Mucosa of rectum (tissue), 2 donors: ENCODE measurements around the gene IMPG1.

Experiments used
- H3K27ac ChIP-seq, 2 donors: one replicate each; pipeline ENCODE4 v1.7.0; 2013; ENCODE audit warnings: inconsistent platforms in 2 of 2, low read depth in 2 of 2, low read length in 2 of 2
- H3K27me3 ChIP-seq, 2 donors: one replicate each; pipeline ENCODE4 v1.7.0; 2013; ENCODE audit warnings: low read length in 2 of 2; ENCODE audit not compliant: control insufficient read depth in 2 of 2, insufficient read depth in 2 of 2
- H3K36me3 ChIP-seq, 2 donors: one replicate each; pipeline ENCODE4 v1.7.0; 2013; ENCODE audit warnings: low read length in 2 of 2; ENCODE audit not compliant: control insufficient read depth in 2 of 2, insufficient read depth in 2 of 2
- H3K4me1 ChIP-seq, 2 donors: one replicate each; pipeline ENCODE4 v1.7.0; 2013; ENCODE audit warnings: low read length in 2 of 2, mild to moderate bottlenecking in 1 of 2; ENCODE audit not compliant: control insufficient read depth in 2 of 2, insufficient read depth in 2 of 2
- H3K4me3 ChIP-seq, 2 donors: one replicate each; pipeline ENCODE4 v1.7.0; 2013; ENCODE audit warnings: low read length in 2 of 2
- H3K9ac ChIP-seq, 2 donors: one replicate each; pipeline ENCODE4 v1.7.0; 2013; ENCODE audit warnings: low read length in 2 of 2, low read depth in 1 of 2, mild to moderate bottlenecking in 1 of 2
- H3K9me3 ChIP-seq, 2 donors: one replicate each; pipeline ENCODE4 v1.7.0; 2013; ENCODE audit warnings: low read length in 2 of 2; ENCODE audit not compliant: control insufficient read depth in 2 of 2
- donor health status: healthy.
- donor health status: Normal muscosa, but diverticular disease.

The IMPG1 gene

GRCh38 chr6:75963569-75963968, 108.9 kb downstream of the IMPG1 start:
- Histone ChIP-seq H3K27ac (no peak overlapping the region), H3K36me3 (no peaks in the 10 kb centered on the region), H3K27me3 (no peaks in the 10 kb centered on the region), H3K9ac (no peak overlapping the region), H3K9me3 (no peaks in the 10 kb centered on the region), H3K4me1 (no peaks in the 10 kb centered on the region), H3K4me3 (no peak overlapping the region)

- Histone ChIP-seq H3K27me3 (no peaks in the 10 kb centered on the region), H3K9me3 (no peaks in the 10 kb centered on the region), H3K4me1 (no peaks in the 10 kb centered on the region), H3K9ac (no peak overlapping the region), H3K27ac (no peak overlapping the region), H3K4me3 (no peak overlapping the region), H3K36me3 (no peaks in the 10 kb centered on the region)
Measured at GRCh38 chr6:75952128-75952527, 120.3 kb downstream of the IMPG1 start.

- H3K27me3 ChIP-seq, result peaks cover 2 to 4% of the 10 kb centered on the region in 2 donors
- H3K4me1 ChIP-seq, result no peaks in the 10 kb centered on the region
Measured at GRCh38 chr6:75947935-75948334, 124.5 kb downstream of the IMPG1 start.

DNA sequence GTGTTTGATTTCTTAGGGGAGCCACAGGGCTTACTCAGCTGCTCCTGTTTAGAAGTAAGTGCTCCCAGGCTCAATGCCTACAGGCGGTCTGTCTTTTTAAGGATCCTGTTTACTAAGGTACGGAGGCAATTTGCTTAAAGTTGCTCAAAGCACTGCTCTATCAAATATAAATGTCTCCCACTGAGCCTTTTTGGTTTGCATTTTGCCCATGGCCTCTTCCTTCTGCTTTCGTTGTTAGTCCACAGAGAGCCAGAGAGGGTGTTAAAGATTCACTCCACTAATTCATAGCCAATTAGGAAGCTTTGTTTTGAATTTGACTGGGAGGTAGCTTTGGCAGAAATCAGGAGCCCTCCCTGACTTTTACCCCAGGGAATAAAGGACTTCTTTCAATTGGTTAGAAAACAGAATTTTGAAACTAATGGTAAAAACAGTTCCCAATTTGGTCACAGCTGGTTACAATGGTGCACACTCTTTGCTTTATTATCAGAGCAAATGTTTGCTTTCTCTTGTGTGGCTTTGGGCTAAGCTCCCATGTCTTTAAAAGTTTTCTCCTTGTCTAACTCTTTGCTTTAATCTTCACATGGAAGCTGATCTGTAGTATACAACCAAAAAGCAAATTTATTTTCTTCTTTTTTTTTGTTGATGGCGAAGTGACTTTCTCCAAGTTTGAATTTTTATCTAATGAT, 126.2 kb downstream of the IMPG1 start:
- Histone ChIP-seq H3K27ac (no peak overlapping the region), H3K9ac (no peak overlapping the region), H3K27me3 (peaks cover 2 to 4% of the 10 kb centered on the region in 2 donors), H3K4me3 (no peak overlapping the region), H3K9me3 (no peaks in the 10 kb centered on the region), H3K36me3 (no peaks in the 10 kb centered on the region), H3K4me1 (no peaks in the 10 kb centered on the region)

More at GRCh38 chr6:75947935-75948334, 124.5 kb downstream of the IMPG1 start:
- Histone ChIP-seq H3K4me3 (no peak overlapping the region), H3K9ac (no peak overlapping the region), H3K9me3 (no peaks in the 10 kb centered on the region), H3K27ac (no peak overlapping the region), H3K36me3 (no peaks in the 10 kb centered on the region)

- no peak overlapping the region for H3K9ac ChIP-seq
- H3K36me3 ChIP-seq, result no peaks in the 10 kb centered on the region
- H3K4me3 ChIP-seq, result no peak overlapping the region
- peaks cover 2 to 4% of the 10 kb centered on the region in 2 donors for H3K27me3 ChIP-seq
- H3K27ac ChIP-seq, result no peak overlapping the region
- H3K9me3 ChIP-seq, result no peaks in the 10 kb centered on the region
- no peaks in the 10 kb centered on the region for H3K4me1 ChIP-seq
Measured at GRCh38 chr6:75943381-75943780, 129.1 kb downstream of the IMPG1 start.

DNA sequence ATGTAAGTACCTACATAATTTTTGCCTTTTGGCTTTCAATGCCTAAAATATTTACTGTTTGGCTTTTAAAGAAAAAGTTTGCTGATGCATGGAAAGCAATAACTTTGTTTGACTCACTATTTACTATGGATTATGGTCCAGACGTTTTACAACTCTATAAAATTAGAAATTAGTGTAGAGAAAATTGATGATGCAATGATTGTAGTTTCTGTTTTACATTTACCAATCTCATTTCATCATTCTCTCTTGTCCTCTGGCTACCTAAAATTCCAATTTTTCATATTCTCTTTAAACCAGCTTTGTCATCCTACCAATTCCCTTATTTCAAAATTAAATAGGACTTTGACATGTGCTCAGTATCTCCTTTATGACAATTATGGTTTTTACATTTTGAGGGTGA, 131.0 kb downstream of the IMPG1 start:
- H3K36me3 ChIP-seq, result no peaks in the 10 kb centered on the region
- no peak overlapping the region for H3K4me3 ChIP-seq
- no peak overlapping the region for H3K9ac ChIP-seq
- H3K27ac ChIP-seq, result no peak overlapping the region
- H3K4me1 ChIP-seq, result no peaks in the 10 kb centered on the region
- H3K9me3 ChIP-seq, result no peaks in the 10 kb centered on the region
- peaks cover 2 to 4% of the 10 kb centered on the region in 2 donors for H3K27me3 ChIP-seq

DNA sequence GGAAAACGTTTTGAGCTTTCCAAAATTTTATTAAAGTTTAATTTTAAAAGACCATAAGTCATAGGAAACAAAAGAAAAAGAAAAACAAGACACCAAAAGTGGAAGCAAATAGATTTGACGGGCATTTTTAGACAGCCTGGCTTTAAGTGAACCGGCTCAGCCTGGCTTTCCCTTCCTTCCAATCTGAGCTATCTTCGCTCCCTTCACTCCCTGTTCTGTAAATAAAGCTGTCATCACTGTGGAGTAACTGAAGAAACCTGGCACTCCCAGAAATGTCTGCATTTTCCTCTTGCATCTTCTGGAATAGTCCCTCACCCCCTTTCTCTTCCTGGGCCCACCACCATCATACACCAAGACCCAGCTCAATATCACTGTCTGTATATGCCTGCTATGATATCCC, 131.9 kb downstream of the IMPG1 start:
- no peaks in the 10 kb centered on the region for H3K36me3 ChIP-seq

DNA sequence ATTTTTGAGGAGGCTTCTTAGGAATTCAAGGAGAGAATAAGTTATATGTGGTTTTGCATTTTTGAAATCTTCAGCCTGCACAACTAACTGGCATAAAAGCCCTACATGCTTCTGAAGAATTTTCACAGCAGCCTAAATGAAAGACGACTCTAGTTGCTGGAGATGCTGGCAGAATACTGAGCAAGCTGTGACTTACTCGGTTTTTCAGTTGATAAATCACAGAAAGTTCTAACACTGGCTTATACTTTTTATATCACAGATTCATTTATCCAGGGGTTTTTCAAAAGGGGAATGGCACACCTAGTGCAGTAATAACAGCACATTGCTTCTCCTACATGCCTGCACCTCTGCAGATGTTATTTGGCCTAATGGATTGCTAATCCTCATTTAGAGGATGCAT, 134.6 kb downstream of the IMPG1 start:
- Histone ChIP-seq H3K27me3 (no peaks in the 10 kb centered on the region), H3K36me3 (no peaks in the 10 kb centered on the region), H3K4me3 (no peak overlapping the region), H3K9me3 (no peaks in the 10 kb centered on the region), H3K9ac (no peak overlapping the region), H3K4me1 (peaks cover 3 to 4% of the 10 kb centered on the region in 2 donors), H3K27ac (no peak overlapping the region)

More for the DNA sequence above, 131.9 kb downstream of the IMPG1 start:
- no peak overlapping the region for H3K4me3 ChIP-seq
- H3K9ac ChIP-seq, result no peak overlapping the region
- H3K27me3 ChIP-seq, result peaks cover 0 to 4% of the 10 kb centered on the region in 2 donors
- no peak overlapping the region for H3K27ac ChIP-seq
- no peaks in the 10 kb centered on the region for H3K4me1 ChIP-seq
- H3K9me3 ChIP-seq, result no peaks in the 10 kb centered on the region

DNA sequence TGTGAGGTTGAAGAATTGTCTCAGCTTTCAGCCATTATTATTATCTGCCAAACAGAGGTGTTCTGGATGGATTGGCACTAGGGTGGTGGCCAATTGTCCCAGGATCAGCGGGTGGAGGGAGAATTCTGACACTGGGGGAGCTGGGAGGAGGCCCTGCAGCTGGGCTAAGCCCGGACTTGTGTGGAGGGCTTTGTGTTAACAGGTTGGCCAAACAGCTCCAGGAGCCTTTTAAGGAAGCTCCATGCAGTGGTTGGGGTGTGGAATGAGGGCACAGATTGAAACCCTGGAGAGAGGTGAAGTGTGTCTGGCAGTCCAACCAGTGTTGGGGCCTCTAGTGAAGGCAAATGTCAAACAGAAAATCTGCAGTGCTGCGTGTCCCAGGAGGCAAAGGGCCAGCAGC, 135.8 kb downstream of the IMPG1 start:
- H3K36me3 ChIP-seq, result no peaks in the 10 kb centered on the region
- H3K4me1 ChIP-seq, result peaks cover 3 to 4% of the 10 kb centered on the region in 2 donors
- H3K9me3 ChIP-seq, result no peaks in the 10 kb centered on the region
- H3K27me3 ChIP-seq, result no peaks in the 10 kb centered on the region
- H3K27ac ChIP-seq, result no peak overlapping the region
- no peak overlapping the region for H3K4me3 ChIP-seq
- no peak overlapping the region for H3K9ac ChIP-seq

DNA sequence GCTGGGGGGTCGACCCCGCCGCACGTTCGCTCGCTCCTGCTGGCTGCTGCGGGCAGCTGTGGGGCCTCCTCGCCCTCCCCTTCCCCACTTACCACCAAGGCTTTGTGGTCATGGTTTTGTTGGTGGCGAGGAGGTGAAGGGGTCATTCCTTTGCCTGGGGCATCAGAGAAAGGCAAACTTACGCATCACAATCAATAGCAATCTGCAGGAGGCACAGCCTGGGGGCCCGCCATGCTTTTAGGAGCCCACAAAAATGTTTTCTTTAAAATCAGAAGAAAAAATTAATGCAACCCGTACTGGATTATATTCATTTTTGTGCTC, 137.0 kb downstream of the IMPG1 start:
- no peak overlapping the region for H3K27ac ChIP-seq
- peak overlapping the region in 1 of 2 donors; percentile 59 for H3K4me3 ChIP-seq
- H3K36me3 ChIP-seq, result no peaks in the 10 kb centered on the region
- no peaks in the 10 kb centered on the region for H3K27me3 ChIP-seq
- H3K4me1 ChIP-seq, result peaks cover 3 to 4% of the 10 kb centered on the region in 2 donors
- no peaks in the 10 kb centered on the region for H3K9me3 ChIP-seq
- peak overlapping the region in 1 of 2 donors; percentile 40 for H3K9ac ChIP-seq
